ENCODE measurements around the gene SIL1.

GRCh38 chr5:139177809-139178588 is 20.2 kb downstream of the SIL1 start:
- TF ChIP-seq, protein P1, sequence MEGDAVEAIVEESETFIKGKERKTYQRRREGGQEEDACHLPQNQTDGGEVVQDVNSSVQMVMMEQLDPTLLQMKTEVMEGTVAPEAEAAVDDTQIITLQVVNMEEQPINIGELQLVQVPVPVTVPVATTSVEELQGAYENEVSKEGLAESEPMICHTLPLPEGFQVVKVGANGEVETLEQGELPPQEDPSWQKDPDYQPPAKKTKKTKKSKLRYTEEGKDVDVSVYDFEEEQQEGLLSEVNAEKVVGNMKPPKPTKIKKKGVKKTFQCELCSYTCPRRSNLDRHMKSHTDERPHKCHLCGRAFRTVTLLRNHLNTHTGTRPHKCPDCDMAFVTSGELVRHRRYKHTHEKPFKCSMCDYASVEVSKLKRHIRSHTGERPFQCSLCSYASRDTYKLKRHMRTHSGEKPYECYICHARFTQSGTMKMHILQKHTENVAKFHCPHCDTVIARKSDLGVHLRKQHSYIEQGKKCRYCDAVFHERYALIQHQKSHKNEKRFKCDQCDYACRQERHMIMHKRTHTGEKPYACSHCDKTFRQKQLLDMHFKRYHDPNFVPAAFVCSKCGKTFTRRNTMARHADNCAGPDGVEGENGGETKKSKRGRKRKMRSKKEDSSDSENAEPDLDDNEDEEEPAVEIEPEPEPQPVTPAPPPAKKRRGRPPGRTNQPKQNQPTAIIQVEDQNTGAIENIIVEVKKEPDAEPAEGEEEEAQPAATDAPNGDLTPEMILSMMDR (IDR thresholded peaks at IDR 0.05): no peak
- TF ChIP-seq POLR2A (IDR thresholded peaks at IDR 0.05; ENCODE audit: low read depth) (no peak), EP300 (IDR thresholded peaks at IDR 0.05) (no peak)

All from esophagus muscularis mucosa (tissue), 4 donors.